Measurements from ENCODE around the gene SUPT20HL2. TPM values are rescaled to one million over a fixed set of nuclear protein-coding genes. Genes with fewer than 3 reads are reported as not detected.
A peak's percentile ranks its signal among the peaks of the same experiment; 100 is the strongest.

Gene SUPT20HL2
- total and polyA plus RNA-seq, 4 donors = not detected

DNA sequence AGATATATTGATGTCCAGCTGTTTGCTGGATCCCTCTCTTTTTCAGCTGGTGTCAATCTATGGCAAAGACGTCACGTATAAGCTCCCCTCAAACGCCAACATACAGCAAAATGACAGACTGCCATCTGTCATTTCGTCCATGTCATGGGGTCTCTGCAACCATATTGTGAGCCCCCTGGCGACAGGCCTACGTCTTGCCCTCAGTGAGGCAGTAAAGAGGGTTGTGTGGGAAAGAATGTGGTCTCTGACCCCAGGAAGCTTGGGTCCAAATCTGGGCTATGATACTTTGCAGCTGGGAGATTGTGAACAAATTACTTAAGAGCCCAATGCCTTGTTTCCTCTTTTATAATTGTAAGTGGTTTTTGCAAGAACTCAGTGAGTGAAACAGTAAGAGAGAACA lies 7.4 kb downstream of the SUPT20HL2 start:
- WGBS = 72% methylated on average over 6 of the region's 6 CpGs
- H3K9me3 ChIP-seq (ENCODE audit: control insufficient read depth in 4 of 4, low read length in 3 of 4) = no peaks in the 10 kb centered on the region
- TF ChIP-seq, protein P1, sequence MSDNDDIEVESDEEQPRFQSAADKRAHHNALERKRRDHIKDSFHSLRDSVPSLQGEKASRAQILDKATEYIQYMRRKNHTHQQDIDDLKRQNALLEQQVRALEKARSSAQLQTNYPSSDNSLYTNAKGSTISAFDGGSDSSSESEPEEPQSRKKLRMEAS (IDR thresholded peaks at IDR 0.05) = no peak
- peak; percentile 55 for TF ChIP-seq NR2F2 (IDR thresholded peaks at IDR 0.05)
- no peaks in the 10 kb centered on the region for H3K4me1 ChIP-seq (ENCODE audit: control insufficient read depth in 4 of 4, insufficient read depth in 4 of 4, low read length in 3 of 4)
- no peak overlapping the region for H3K9ac ChIP-seq (ENCODE audit: low read depth in 1 of 2, low read length in 2 of 2)
- no peak overlapping the region for H3K4me3 ChIP-seq (ENCODE audit: low read depth in 1 of 3, low read length in 3 of 3)
- no peaks in the 10 kb centered on the region for H3K36me3 ChIP-seq (ENCODE audit: control insufficient read depth in 4 of 4, insufficient read depth in 3 of 4, low read depth in 1 of 4, low read length in 3 of 4)
- no peak for DNase-seq (ENCODE audit: low spot score)
- H3K27me3 ChIP-seq (ENCODE audit: control insufficient read depth in 4 of 4, insufficient read depth in 4 of 4, low read length in 3 of 4) = peaks cover 0 to 4% (median 0%) of the 10 kb centered on the region in 4 donors
- no peak overlapping the region for H3K27ac ChIP-seq (ENCODE audit: low read depth in 1 of 2, low read length in 2 of 2)

DNA sequence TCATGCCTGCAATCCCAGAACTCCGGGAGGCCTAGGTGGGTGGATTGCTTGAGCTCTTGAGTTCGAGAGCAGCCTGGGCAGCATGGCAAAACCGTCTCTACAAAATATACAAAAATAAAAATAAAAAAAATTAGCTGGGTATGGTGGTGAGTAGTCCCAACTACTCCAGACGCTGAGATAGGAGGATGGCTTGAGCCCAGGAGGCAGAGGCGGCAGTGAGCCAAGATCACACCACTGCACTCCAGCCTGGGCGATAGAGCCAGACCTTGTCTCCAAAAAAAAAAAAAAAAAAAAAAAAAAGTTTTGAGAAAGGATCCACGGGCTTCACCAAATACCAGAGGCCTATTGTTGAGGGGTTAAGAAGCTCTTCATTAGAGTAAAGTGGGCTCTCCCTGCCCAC lies 8.0 kb downstream of the SUPT20HL2 start:
- Histone ChIP-seq H3K27me3 (ENCODE audit: control insufficient read depth in 4 of 4, insufficient read depth in 4 of 4, low read length in 3 of 4) (peaks cover 0 to 4% (median 0%) of the 10 kb centered on the region in 4 donors), H3K4me3 (ENCODE audit: low read depth in 1 of 3, low read length in 3 of 3) (no peak overlapping the region), H3K27ac (ENCODE audit: low read depth in 1 of 2, low read length in 2 of 2) (no peak overlapping the region), H3K9ac (ENCODE audit: low read depth in 1 of 2, low read length in 2 of 2) (no peak overlapping the region), H3K9me3 (ENCODE audit: control insufficient read depth in 4 of 4, low read length in 3 of 4) (no peaks in the 10 kb centered on the region), H3K4me1 (ENCODE audit: control insufficient read depth in 4 of 4, insufficient read depth in 4 of 4, low read length in 3 of 4) (no peaks in the 10 kb centered on the region), H3K36me3 (ENCODE audit: control insufficient read depth in 4 of 4, insufficient read depth in 3 of 4, low read depth in 1 of 4, low read length in 3 of 4) (no peaks in the 10 kb centered on the region)
- WGBS = 83% methylated on average over 7 of the region's 7 CpGs
- DNase-seq (ENCODE audit: low spot score) = no peak
- TF ChIP-seq, protein P1 (IDR thresholded peaks at IDR 0.05) = no peak
- no peak for TF ChIP-seq YY1 (IDR thresholded peaks at IDR 0.05)

DNA sequence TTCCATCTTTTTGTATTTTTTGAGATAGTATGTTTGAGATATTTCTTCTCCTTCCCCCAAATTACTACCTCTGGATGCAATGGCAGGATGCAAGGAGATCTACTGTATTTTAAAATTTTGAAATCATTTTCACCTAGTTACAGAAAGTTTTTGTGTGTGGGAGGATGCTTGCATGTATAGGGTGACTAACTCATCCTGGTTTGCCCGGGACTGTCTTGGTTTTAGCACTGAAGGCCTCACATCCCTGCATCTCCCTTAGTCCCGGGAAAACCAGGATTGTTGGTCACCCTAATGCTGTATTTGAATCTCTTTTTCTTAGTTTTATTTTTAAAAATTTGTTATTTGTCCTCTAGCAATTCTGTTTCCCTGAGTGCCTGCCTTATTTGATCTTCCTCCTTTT lies 12.1 kb downstream of the SUPT20HL2 start:
- Histone ChIP-seq H3K36me3 (ENCODE audit: control insufficient read depth in 4 of 4, insufficient read depth in 3 of 4, low read depth in 1 of 4, low read length in 3 of 4) (no peaks in the 10 kb centered on the region), H3K27me3 (ENCODE audit: control insufficient read depth in 4 of 4, insufficient read depth in 4 of 4, low read length in 3 of 4) (peaks cover 0 to 4% (median 0%) of the 10 kb centered on the region in 4 donors), H3K27ac (ENCODE audit: low read depth in 1 of 2, low read length in 2 of 2) (no peak overlapping the region), H3K9me3 (ENCODE audit: control insufficient read depth in 4 of 4, low read length in 3 of 4) (no peaks in the 10 kb centered on the region), H3K4me3 (ENCODE audit: low read depth in 1 of 3, low read length in 3 of 3) (no peak overlapping the region), H3K9ac (ENCODE audit: low read depth in 1 of 2, low read length in 2 of 2) (no peak overlapping the region), H3K4me1 (ENCODE audit: control insufficient read depth in 4 of 4, insufficient read depth in 4 of 4, low read length in 3 of 4) (no peaks in the 10 kb centered on the region)
- 94% methylated on average over 2 of the region's 2 CpGs for WGBS
- no peak for DNase-seq (ENCODE audit: low spot score)
- no peak for TF ChIP-seq RAD21 (IDR thresholded peaks at IDR 0.05)
- no peak for TF ChIP-seq GABPA (IDR thresholded peaks at IDR 0.05 in 1 of 2, conservative IDR thresholded peaks at IDR 0.05 in 1 of 2)
- TF ChIP-seq NR2F2 (IDR thresholded peaks at IDR 0.05) = no peak
- TF ChIP-seq YY1 (IDR thresholded peaks at IDR 0.05) = no peak
- TF ChIP-seq, protein P2, sequence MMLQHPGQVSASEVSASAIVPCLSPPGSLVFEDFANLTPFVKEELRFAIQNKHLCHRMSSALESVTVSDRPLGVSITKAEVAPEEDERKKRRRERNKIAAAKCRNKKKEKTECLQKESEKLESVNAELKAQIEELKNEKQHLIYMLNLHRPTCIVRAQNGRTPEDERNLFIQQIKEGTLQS (IDR thresholded peaks at IDR 0.05) = no peak
- TF ChIP-seq FOXA1 (IDR thresholded peaks at IDR 0.05) = no peak
- TF ChIP-seq, protein P3, sequence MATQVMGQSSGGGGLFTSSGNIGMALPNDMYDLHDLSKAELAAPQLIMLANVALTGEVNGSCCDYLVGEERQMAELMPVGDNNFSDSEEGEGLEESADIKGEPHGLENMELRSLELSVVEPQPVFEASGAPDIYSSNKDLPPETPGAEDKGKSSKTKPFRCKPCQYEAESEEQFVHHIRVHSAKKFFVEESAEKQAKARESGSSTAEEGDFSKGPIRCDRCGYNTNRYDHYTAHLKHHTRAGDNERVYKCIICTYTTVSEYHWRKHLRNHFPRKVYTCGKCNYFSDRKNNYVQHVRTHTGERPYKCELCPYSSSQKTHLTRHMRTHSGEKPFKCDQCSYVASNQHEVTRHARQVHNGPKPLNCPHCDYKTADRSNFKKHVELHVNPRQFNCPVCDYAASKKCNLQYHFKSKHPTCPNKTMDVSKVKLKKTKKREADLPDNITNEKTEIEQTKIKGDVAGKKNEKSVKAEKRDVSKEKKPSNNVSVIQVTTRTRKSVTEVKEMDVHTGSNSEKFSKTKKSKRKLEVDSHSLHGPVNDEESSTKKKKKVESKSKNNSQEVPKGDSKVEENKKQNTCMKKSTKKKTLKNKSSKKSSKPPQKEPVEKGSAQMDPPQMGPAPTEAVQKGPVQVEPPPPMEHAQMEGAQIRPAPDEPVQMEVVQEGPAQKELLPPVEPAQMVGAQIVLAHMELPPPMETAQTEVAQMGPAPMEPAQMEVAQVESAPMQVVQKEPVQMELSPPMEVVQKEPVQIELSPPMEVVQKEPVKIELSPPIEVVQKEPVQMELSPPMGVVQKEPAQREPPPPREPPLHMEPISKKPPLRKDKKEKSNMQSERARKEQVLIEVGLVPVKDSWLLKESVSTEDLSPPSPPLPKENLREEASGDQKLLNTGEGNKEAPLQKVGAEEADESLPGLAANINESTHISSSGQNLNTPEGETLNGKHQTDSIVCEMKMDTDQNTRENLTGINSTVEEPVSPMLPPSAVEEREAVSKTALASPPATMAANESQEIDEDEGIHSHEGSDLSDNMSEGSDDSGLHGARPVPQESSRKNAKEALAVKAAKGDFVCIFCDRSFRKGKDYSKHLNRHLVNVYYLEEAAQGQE (IDR thresholded peaks at IDR 0.05) = no peak
- no peak for TF ChIP-seq SP1 (IDR thresholded peaks at IDR 0.05)
- TF ChIP-seq FOXA2 (IDR thresholded peaks at IDR 0.05) = no peak
- no peak for TF ChIP-seq TAF1 (conservative IDR thresholded peaks at IDR 0.05)
- no peak for TF ChIP-seq HNF4A (conservative IDR thresholded peaks at IDR 0.05)
- TF ChIP-seq JUND (IDR thresholded peaks at IDR 0.05) = no peak
- TF ChIP-seq, protein P4, sequence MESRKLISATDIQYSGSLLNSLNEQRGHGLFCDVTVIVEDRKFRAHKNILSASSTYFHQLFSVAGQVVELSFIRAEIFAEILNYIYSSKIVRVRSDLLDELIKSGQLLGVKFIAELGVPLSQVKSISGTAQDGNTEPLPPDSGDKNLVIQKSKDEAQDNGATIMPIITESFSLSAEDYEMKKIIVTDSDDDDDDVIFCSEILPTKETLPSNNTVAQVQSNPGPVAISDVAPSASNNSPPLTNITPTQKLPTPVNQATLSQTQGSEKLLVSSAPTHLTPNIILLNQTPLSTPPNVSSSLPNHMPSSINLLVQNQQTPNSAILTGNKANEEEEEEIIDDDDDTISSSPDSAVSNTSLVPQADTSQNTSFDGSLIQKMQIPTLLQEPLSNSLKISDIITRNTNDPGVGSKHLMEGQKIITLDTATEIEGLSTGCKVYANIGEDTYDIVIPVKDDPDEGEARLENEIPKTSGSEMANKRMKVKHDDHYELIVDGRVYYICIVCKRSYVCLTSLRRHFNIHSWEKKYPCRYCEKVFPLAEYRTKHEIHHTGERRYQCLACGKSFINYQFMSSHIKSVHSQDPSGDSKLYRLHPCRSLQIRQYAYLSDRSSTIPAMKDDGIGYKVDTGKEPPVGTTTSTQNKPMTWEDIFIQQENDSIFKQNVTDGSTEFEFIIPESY (IDR thresholded peaks at IDR 0.05) = no peak
- no peak for TF ChIP-seq EGR1 (IDR thresholded peaks at IDR 0.05; ENCODE audit: low read depth in 2 of 2)
- TF ChIP-seq HNF4G (IDR thresholded peaks at IDR 0.05) = no peak
- no peak for TF ChIP-seq RXRA (IDR thresholded peaks at IDR 0.05)
- TF ChIP-seq, protein P1 (IDR thresholded peaks at IDR 0.05) = no peak
- TF ChIP-seq, protein P5, sequence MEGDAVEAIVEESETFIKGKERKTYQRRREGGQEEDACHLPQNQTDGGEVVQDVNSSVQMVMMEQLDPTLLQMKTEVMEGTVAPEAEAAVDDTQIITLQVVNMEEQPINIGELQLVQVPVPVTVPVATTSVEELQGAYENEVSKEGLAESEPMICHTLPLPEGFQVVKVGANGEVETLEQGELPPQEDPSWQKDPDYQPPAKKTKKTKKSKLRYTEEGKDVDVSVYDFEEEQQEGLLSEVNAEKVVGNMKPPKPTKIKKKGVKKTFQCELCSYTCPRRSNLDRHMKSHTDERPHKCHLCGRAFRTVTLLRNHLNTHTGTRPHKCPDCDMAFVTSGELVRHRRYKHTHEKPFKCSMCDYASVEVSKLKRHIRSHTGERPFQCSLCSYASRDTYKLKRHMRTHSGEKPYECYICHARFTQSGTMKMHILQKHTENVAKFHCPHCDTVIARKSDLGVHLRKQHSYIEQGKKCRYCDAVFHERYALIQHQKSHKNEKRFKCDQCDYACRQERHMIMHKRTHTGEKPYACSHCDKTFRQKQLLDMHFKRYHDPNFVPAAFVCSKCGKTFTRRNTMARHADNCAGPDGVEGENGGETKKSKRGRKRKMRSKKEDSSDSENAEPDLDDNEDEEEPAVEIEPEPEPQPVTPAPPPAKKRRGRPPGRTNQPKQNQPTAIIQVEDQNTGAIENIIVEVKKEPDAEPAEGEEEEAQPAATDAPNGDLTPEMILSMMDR (IDR thresholded peaks at IDR 0.05; ENCODE audit: low read depth, low read length, missing input control) = no peak

Data from liver (tissue), 9 donors.